Measurements from ENCODE around the gene TRAPPC14.
A peak's percentile ranks its signal among the peaks of the same experiment; 100 is the strongest.

Gene TRAPPC14

GRCh38 chr7:100126931-100127865, 31.3 kb downstream of the TRAPPC14 start, which contains the start of gene MBLAC1 (continued):
- TF ChIP-seq ZNF704 (tag by site-specific recombination; IDR thresholded peaks at IDR 0.05) (no peak), ZNF133 (tag by site-specific recombination; IDR thresholded peaks at IDR 0.05) (0 out of 2 replicates have a peak, but pooled peaks have one; percentile 27), PRDM2 (tag by site-specific recombination; IDR thresholded peaks at IDR 0.05; ENCODE audit: borderline replicate concordance) (no peak), KLF10 (tag by site-specific recombination; IDR thresholded peaks at IDR 0.05) (no peak), ZFP41 (tag by site-specific recombination; IDR thresholded peaks at IDR 0.05; ENCODE audit: borderline replicate concordance) (no peak), ZNF48 (tag by site-specific recombination; IDR thresholded peaks at IDR 0.05) (no peak), ZNF449 (tag by site-specific recombination; IDR thresholded peaks at IDR 0.05) (no peak; the same call in 1 of the 2 replicates), ZIC2 (tag by site-specific recombination; IDR thresholded peaks at IDR 0.05) (no peak), ZNF596 (tag by site-specific recombination; IDR thresholded peaks at IDR 0.05) (no peak), ZNF394 (tag by site-specific recombination; IDR thresholded peaks at IDR 0.05; ENCODE audit: borderline replicate concordance) (0 out of 2 replicates have a peak, but pooled peaks have one; percentile 60), ZNF777 (tag by site-specific recombination; IDR thresholded peaks at IDR 0.05; ENCODE audit: borderline replicate concordance) (no peak), ZNF26 (tag by site-specific recombination; IDR thresholded peaks at IDR 0.05) (no peak), ZNF23 (tag by site-specific recombination; IDR thresholded peaks at IDR 0.05; ENCODE audit: borderline replicate concordance) (no peak), ZNF354C (tag by site-specific recombination; IDR thresholded peaks at IDR 0.05; ENCODE audit: borderline replicate concordance, low read depth) (no peak), ZNF792 (tag by site-specific recombination; IDR thresholded peaks at IDR 0.05) (no peak), ZNF677 (tag by site-specific recombination; IDR thresholded peaks at IDR 0.05) (no peak), ZNF423 (tag by site-specific recombination; IDR thresholded peaks at IDR 0.05) (no peak), ZSCAN30 (tag by site-specific recombination; IDR thresholded peaks at IDR 0.05) (peak; percentile 83; the same call in 1 of the 2 replicates), BCL6B (tag by site-specific recombination; IDR thresholded peaks at IDR 0.05) (no peak), ZBTB48 (tag by site-specific recombination; IDR thresholded peaks at IDR 0.05) (peak; percentile 99), ZNF335 (tag by site-specific recombination; conservative IDR thresholded peaks at IDR 0.05) (peak; percentile 87), ZNF202 (tag by site-specific recombination; IDR thresholded peaks at IDR 0.05; ENCODE audit: borderline replicate concordance) (no peak), ZNF776 (tag by site-specific recombination; IDR thresholded peaks at IDR 0.05; ENCODE audit: borderline replicate concordance) (no peak), ZNF146 (tag by site-specific recombination; IDR thresholded peaks at IDR 0.05) (no peak; the same call in 1 of the 2 replicates), ZNF223 (tag by site-specific recombination; IDR thresholded peaks at IDR 0.05) (no peak), ZNF266 (tag by site-specific recombination; IDR thresholded peaks at IDR 0.05; ENCODE audit: low read depth) (no peak), ZNF324 (tag by site-specific recombination; IDR thresholded peaks at IDR 0.05) (peak; percentile 81; the same call in 1 of the 2 replicates), SCRT2 (tag by site-specific recombination; IDR thresholded peaks at IDR 0.05) (no peak)

Data from HEK293 (cell line).